Esophagus muscularis mucosa (tissue), 4 donors: ENCODE results near the gene PICALM. TPM values are rescaled to one million over a fixed set of nuclear protein-coding genes. Genes with fewer than 3 reads are reported as not detected.

Source experiments
- DNase-seq: peaks from one replicate; pipeline ENCODE4 v3.0.0-alpha.2; 2017; ENCODE audit errors: extremely low spot score
- H3K27ac ChIP-seq, 4 donors: fragments of 200-600 bp; sonication (generic); replicated peaks in 1 of 4; 1 replicate in 3 of 4; 2 replicates in 1 of 4; pipeline ENCODE4 v1.5.1; 2016 to 2019; ENCODE audit warnings: mild to moderate bottlenecking in 1 of 4
- H3K27me3 ChIP-seq, 4 donors: fragments of 200-600 bp; sonication (generic); one replicate each; pipeline versions ENCODE4 v1.5.1 to v1.6.0; 2016 to 2019
- H3K36me3 ChIP-seq, 4 donors: fragments of 200-600 bp; sonication (generic); one replicate each; pipeline ENCODE4 v1.5.1; 2016 to 2019
- H3K4me1 ChIP-seq, 4 donors: fragments of 200-600 bp; sonication (generic); one replicate each; pipeline ENCODE4 v1.5.1; 2016 to 2019
- H3K4me3 ChIP-seq, 4 donors: fragments of 200-600 bp; sonication (generic); 1 replicate in 2 of 4; 2 replicates in 2 of 4; pipeline ENCODE4 v1.5.1; 2016 to 2019; ENCODE audit warnings: mild to moderate bottlenecking in 4 of 4, moderate library complexity in 1 of 4
- H3K9me3 ChIP-seq, 4 donors: fragments of 200-600 bp; sonication (generic); 1 replicate in 3 of 4; 2 replicates in 1 of 4; pipeline ENCODE4 v1.5.1; 2016 to 2019
- EP300 ChIP-seq: sonication (generic); formaldehyde crosslinking; IDR thresholded peaks from one replicate; pipeline ENCODE4 v1.6.1; 2017; ENCODE audit warnings: antibody characterized with exemption
- POLR2A ChIP-seq: fragments of 450-650 bp; IDR thresholded peaks from one replicate; pipeline ENCODE4 v1.6.1; 2017; ENCODE audit warnings: antibody characterized with exemption, moderate library complexity, mild to moderate bottlenecking, low read depth
- POLR2AphosphoS5 ChIP-seq, 2 donors: sonication (generic); formaldehyde crosslinking; IDR thresholded peaks; one replicate each; pipeline ENCODE4 v1.6.1; 2017; ENCODE audit warnings: antibody characterized with exemption in 2 of 2
- WGBS: methylation state at CpG from one replicate; pipeline ENCODE4 v1.1.5; 2018; 5-methylcytosine and 5-hydroxymethylcytosine counted together
- intact Hi-C: fragments of 100-400 bp; cut with DNase I; formaldehyde crosslinking; loops from one replicate; pipeline ENCODE4 v1.15.1; 2023
- total RNA-seq, 4 donors: library from RNA; depleted of rRNA; stranded (reverse); fragments of >200 nt; gene quantifications; one replicate each; pipeline versions ENCODE4 v1.1.0 to v1.2.1, GENCODE V29; 2016
- TF ChIP-seq, protein P1 (sequence below), 3 experiments: fragments of 200-600 bp in 2 of 3; fragments of 450-650 bp in 1 of 3; sonication (generic) in 2 of 3; IDR thresholded peaks; one replicate each; pipeline ENCODE4 v1.5.1; 2017 to 2019; ENCODE audit warnings: antibody characterized with exemption in 3 of 3, mild to moderate bottlenecking in 2 of 3, moderate library complexity in 1 of 3

PICALM gene
- total RNA-seq, 4 donors from 2014 or later, result 228 to 281 (median 266) TPM

DNA sequence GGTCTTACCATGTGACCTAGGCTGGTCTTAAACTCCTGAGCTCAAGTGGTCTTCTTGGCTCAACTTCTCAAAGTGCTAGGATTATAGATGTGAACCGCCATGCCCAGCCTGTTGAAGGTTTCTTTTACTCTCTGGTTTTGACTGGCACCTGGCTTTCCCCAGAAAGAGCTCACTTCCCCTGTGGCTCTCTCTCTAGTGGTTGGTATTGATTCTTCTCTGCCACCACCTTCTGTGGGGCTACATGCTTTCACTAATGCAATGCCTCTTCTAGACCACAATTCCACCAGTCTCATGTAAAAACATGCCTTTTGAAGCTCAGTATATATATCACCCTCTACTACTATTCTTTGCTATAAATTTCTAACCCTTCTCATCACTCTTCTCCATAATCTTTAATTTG is 146.5 kb downstream of the PICALM start:
- intact Hi-C loops, result no loop called here

DNA sequence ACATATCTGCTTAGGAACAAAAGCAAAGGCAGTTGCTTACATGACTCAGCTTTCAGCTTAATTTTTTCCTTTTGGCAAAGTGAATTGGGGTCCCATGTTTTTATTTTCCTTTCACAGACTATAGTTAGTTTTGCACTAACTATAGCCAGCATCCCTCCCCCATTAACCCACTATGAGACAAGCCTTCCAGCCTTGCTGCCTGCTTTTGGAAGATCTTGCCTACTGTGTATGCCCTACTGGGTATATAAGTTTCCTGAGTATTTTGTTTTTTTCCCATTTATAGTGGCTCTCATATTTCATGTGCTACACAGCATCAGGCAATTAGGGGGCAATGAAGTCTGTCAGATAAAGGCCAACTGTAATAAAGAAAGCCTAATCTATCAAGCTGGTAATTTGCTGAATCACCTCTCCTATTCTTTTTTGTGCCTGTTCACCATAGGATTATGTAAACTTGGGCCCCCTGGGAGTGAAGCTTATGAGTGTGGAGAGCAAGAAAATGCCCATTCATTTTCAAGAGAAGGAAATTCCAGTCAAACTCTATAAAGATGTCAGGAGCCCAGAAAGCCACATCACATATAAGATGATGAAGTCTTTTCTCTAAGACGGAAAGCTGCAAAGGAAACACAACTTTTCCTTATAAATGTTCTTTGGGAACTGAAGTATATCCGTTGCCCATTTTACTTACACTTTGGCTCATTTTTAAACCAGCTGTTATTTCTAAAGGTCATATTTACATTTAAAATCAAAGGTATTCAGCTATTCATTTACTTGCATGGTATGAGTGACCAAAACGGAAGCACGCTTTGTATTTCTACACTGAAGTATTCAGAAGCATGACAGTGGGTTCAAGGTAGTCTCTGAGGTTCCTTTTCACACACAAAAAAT is 149.7 kb downstream of the PICALM start:
- no peak overlapping the region for H3K4me3 ChIP-seq
- 74% methylated on average over 4 of the region's 4 CpGs for WGBS
- TF ChIP-seq, protein P1, sequence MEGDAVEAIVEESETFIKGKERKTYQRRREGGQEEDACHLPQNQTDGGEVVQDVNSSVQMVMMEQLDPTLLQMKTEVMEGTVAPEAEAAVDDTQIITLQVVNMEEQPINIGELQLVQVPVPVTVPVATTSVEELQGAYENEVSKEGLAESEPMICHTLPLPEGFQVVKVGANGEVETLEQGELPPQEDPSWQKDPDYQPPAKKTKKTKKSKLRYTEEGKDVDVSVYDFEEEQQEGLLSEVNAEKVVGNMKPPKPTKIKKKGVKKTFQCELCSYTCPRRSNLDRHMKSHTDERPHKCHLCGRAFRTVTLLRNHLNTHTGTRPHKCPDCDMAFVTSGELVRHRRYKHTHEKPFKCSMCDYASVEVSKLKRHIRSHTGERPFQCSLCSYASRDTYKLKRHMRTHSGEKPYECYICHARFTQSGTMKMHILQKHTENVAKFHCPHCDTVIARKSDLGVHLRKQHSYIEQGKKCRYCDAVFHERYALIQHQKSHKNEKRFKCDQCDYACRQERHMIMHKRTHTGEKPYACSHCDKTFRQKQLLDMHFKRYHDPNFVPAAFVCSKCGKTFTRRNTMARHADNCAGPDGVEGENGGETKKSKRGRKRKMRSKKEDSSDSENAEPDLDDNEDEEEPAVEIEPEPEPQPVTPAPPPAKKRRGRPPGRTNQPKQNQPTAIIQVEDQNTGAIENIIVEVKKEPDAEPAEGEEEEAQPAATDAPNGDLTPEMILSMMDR (IDR thresholded peaks at IDR 0.05), result no peak

More for the DNA sequence above, 146.5 kb downstream of the PICALM start:
- no peak for TF ChIP-seq POLR2AphosphoS5 (IDR thresholded peaks at IDR 0.05)
- TF ChIP-seq, protein P1 (IDR thresholded peaks at IDR 0.05), result no peak
- no peak for TF ChIP-seq POLR2A
- no peak for TF ChIP-seq EP300
- no peaks in the 10 kb centered on the region for H3K9me3 ChIP-seq
- WGBS, result 81% methylated on average over 1 of the region's 1 CpG
- H3K4me3 ChIP-seq, result no peak overlapping the region
- H3K4me1 ChIP-seq, result no peaks in the 10 kb centered on the region
- peaks cover 0 to 5% (median 0%) of the 10 kb centered on the region in 4 donors for H3K27me3 ChIP-seq
- no peak overlapping the region for H3K27ac ChIP-seq
- DNase-seq, result no peak
- no peaks in the 10 kb centered on the region for H3K36me3 ChIP-seq

DNA sequence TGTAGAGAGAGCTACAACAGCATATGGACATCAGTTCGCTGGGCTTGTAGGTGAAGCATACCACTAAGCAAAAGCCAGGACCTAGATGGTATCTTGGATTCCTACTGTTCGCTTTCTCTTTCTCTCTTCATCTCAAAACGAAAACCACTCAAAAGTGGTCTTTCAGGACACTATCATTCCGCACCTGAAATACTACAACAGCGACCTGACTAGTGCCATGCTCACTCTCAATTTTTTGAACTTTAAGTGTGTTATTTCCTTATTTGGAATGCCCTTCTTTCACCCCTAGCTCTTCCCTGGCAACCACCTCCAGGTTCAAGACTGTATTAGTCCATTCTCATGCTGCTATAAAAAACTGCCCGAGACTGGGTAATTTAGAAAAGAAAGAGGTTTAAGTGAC is 154.5 kb downstream of the PICALM start:
- H3K4me1 ChIP-seq, result no peaks in the 10 kb centered on the region
- H3K36me3 ChIP-seq, result no peaks in the 10 kb centered on the region
- DNase-seq, result no peak
- H3K27me3 ChIP-seq, result no peaks in the 10 kb centered on the region
- peaks cover 0 to 8% (median 6%) of the 10 kb centered on the region in 4 donors for H3K9me3 ChIP-seq
- no peak overlapping the region for H3K27ac ChIP-seq
- intact Hi-C loops, result no loop called here
- no peak overlapping the region for H3K4me3 ChIP-seq
- TF ChIP-seq EP300, result no peak
- TF ChIP-seq, protein P1 (IDR thresholded peaks at IDR 0.05), result no peak
- no peak for TF ChIP-seq POLR2A
- TF ChIP-seq POLR2AphosphoS5 (IDR thresholded peaks at IDR 0.05), result no peak
- 88% methylated on average over 6 of the region's 6 CpGs for WGBS

More for the DNA sequence above, 149.7 kb downstream of the PICALM start:
- Histone ChIP-seq H3K27ac (no peak overlapping the region), H3K9me3 (peaks cover 0 to 8% (median 6%) of the 10 kb centered on the region in 4 donors), H3K36me3 (no peaks in the 10 kb centered on the region), H3K27me3 (peaks cover 0 to 5% (median 0%) of the 10 kb centered on the region in 4 donors), H3K4me1 (no peaks in the 10 kb centered on the region)
- no peak for DNase-seq
- intact Hi-C loops, result no loop called here

DNA sequence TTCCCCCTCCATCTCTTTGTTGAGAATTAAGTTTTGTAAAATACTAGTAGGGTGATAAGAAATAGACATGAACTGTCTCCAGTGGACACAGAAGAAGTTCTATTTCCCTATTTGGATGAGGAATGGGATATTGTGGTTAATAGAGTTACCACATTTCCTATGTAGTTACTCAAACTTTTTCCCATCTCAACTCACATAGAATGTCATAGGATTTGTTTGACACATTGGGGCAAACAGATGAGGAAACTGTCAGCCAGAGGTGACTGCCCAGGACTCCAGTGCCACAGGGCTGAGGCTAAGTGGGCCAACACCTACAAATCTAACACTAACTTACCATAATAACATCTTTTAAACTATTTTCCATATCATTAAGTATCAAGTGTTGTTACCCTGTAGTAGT is 155.4 kb downstream of the PICALM start:
- Histone ChIP-seq H3K9me3 (peaks cover 0 to 8% (median 6%) of the 10 kb centered on the region in 4 donors), H3K4me3 (no peak overlapping the region), H3K27me3 (no peaks in the 10 kb centered on the region), H3K27ac (no peak overlapping the region), H3K4me1 (no peaks in the 10 kb centered on the region), H3K36me3 (no peaks in the 10 kb centered on the region)
- TF ChIP-seq, protein P1 (IDR thresholded peaks at IDR 0.05), result no peak
- TF ChIP-seq EP300 (no peak), POLR2AphosphoS5 (IDR thresholded peaks at IDR 0.05) (no peak), POLR2A (no peak)
- intact Hi-C loops, result no loop called here
- no peak for DNase-seq

DNA sequence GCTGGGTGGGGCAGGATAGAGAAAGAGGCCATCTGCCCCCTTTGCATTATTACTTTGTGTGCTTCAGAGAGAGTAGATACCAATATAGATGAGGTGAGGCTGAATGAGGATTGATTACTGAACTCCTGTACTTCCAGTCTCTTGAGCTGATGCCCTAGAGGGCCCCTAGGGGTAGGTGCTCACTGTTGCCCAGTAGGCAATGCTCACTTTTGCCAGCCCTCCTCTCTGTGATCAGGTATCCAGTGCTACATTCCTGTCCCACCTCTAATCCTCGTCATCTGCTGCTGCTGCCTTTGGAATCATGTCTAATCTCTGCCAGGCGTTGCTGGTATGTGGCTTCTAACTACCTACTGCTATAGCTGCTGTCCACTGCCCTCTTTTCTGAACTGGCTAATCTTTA is 156.5 kb downstream of the PICALM start:
- Histone ChIP-seq H3K27ac (no peak overlapping the region), H3K9me3 (peaks cover 0 to 8% (median 6%) of the 10 kb centered on the region in 4 donors), H3K4me1 (no peaks in the 10 kb centered on the region), H3K27me3 (no peaks in the 10 kb centered on the region), H3K36me3 (no peaks in the 10 kb centered on the region), H3K4me3 (no peak overlapping the region)
- TF ChIP-seq, protein P1 (IDR thresholded peaks at IDR 0.05), result no peak
- TF ChIP-seq POLR2AphosphoS5 (IDR thresholded peaks at IDR 0.05) (no peak), EP300 (no peak), POLR2A (no peak)
- WGBS, result 94% methylated on average over 2 of the region's 2 CpGs
- DNase-seq, result no peak
- intact Hi-C loops, result no loop called here
